ENCODE measurements around the gene OR6N1.

OR6N1 gene

GRCh38 chr1:158728510-158729225, 43.3 kb downstream of the OR6N1 start:
- Mint-ChIP-seq H3K27ac (no peak overlapping the region), H3K9me3 (no peaks in the 10 kb centered on the region), H3K4me1 (ENCODE audit: low read depth) (peaks cover 11% of the 10 kb centered on the region), H3K27me3 (peaks cover 4% of the 10 kb centered on the region), H3K4me3 (no peak overlapping the region), H3K36me3 (ENCODE audit: low read depth) (no peaks in the 10 kb centered on the region)
- intact Hi-C loops (cut with micrococcal nuclease), result no loop called here

GRCh38 chr1:158724442-158724841, 47.6 kb downstream of the OR6N1 start:
- Mint-ChIP-seq H3K27me3 (peaks cover 6% of the 10 kb centered on the region), H3K4me3 (no peak overlapping the region), H3K9me3 (no peaks in the 10 kb centered on the region), H3K36me3 (ENCODE audit: low read depth) (no peaks in the 10 kb centered on the region), H3K4me1 (ENCODE audit: low read depth) (peaks cover 10% of the 10 kb centered on the region), H3K27ac (no peak overlapping the region)
- intact Hi-C loops (cut with micrococcal nuclease), result no loop called here

GRCh38 chr1:158720620-158721019, 51.4 kb downstream of the OR6N1 start, which contains the start of gene OR6K3:
Gene OR6K3, minus strand, starts transcription at chr1:158720720. Its CDS starts 2,605 bp downstream, at chr1:158718115.
- H3K4me1 Mint-ChIP-seq (ENCODE audit: low read depth), result no peaks in the 10 kb centered on the region
- intact Hi-C loops (cut with micrococcal nuclease), result no loop called here
- H3K36me3 Mint-ChIP-seq (ENCODE audit: low read depth), result no peaks in the 10 kb centered on the region
- H3K9me3 Mint-ChIP-seq, result no peaks in the 10 kb centered on the region
- no peak within 1 kb of the TSS for H3K27ac Mint-ChIP-seq
- no peak within 1 kb of the TSS for H3K4me3 Mint-ChIP-seq
- H3K27me3 Mint-ChIP-seq, result peaks cover 7% of the 10 kb centered on the region

- Mint-ChIP-seq H3K4me3 (no peak overlapping the region), H3K27ac (no peak overlapping the region)
- intact Hi-C loops (cut with micrococcal nuclease), result no loop called here
Observed at GRCh38 chr1:158719664-158720063, 52.3 kb downstream of the OR6N1 start.

GRCh38 chr1:158717344-158717743, 54.7 kb downstream of the OR6N1 start:
- Mint-ChIP-seq H3K9me3 (no peaks in the 10 kb centered on the region), H3K4me1 (ENCODE audit: low read depth) (peaks cover 5% of the 10 kb centered on the region), H3K36me3 (ENCODE audit: low read depth) (no peaks in the 10 kb centered on the region), H3K27ac (no peak overlapping the region), H3K27me3 (peaks cover 4% of the 10 kb centered on the region), H3K4me3 (no peak overlapping the region)
- intact Hi-C loops (cut with micrococcal nuclease), result no loop called here

More at GRCh38 chr1:158719664-158720063, 52.3 kb downstream of the OR6N1 start:
- Mint-ChIP-seq H3K4me1 (ENCODE audit: low read depth) (peaks cover 4% of the 10 kb centered on the region), H3K9me3 (no peaks in the 10 kb centered on the region), H3K27me3 (peaks cover 8% of the 10 kb centered on the region), H3K36me3 (ENCODE audit: low read depth) (no peaks in the 10 kb centered on the region)

GRCh38 chr1:158716335-158716734, 55.7 kb downstream of the OR6N1 start:
- Mint-ChIP-seq H3K4me3 (no peak overlapping the region), H3K27ac (no peak overlapping the region), H3K27me3 (peaks cover 4% of the 10 kb centered on the region)

GRCh38 chr1:158714754-158715153, 57.2 kb downstream of the OR6N1 start:
- Mint-ChIP-seq H3K4me1 (ENCODE audit: low read depth) (peaks cover 5% of the 10 kb centered on the region), H3K9me3 (no peaks in the 10 kb centered on the region), H3K27ac (no peak overlapping the region), H3K36me3 (ENCODE audit: low read depth) (no peaks in the 10 kb centered on the region), H3K4me3 (no peak overlapping the region), H3K27me3 (peaks cover 4% of the 10 kb centered on the region)
- intact Hi-C loops (cut with micrococcal nuclease), result no loop called here

More at GRCh38 chr1:158716335-158716734, 55.7 kb downstream of the OR6N1 start:
- Mint-ChIP-seq H3K4me1 (ENCODE audit: low read depth) (peaks cover 5% of the 10 kb centered on the region), H3K9me3 (no peaks in the 10 kb centered on the region), H3K36me3 (ENCODE audit: low read depth) (no peaks in the 10 kb centered on the region)
- intact Hi-C loops (cut with micrococcal nuclease), result no loop called here

Data from dendritic cell treated with granulocyte-macrophage colony-stimulating factor and Interleukin-4, amounts not matched to agents 40 ng/mL and 50 ng/mL, for 4 days (primary cell).